ENCODE results near the gene RNF150.
"Not testable (repeated sequence)": the region's sequence is repeated elsewhere in the genome, so short reads cannot be mapped to it uniquely, and the experiment has no call there.

RNF150 gene

DNA sequence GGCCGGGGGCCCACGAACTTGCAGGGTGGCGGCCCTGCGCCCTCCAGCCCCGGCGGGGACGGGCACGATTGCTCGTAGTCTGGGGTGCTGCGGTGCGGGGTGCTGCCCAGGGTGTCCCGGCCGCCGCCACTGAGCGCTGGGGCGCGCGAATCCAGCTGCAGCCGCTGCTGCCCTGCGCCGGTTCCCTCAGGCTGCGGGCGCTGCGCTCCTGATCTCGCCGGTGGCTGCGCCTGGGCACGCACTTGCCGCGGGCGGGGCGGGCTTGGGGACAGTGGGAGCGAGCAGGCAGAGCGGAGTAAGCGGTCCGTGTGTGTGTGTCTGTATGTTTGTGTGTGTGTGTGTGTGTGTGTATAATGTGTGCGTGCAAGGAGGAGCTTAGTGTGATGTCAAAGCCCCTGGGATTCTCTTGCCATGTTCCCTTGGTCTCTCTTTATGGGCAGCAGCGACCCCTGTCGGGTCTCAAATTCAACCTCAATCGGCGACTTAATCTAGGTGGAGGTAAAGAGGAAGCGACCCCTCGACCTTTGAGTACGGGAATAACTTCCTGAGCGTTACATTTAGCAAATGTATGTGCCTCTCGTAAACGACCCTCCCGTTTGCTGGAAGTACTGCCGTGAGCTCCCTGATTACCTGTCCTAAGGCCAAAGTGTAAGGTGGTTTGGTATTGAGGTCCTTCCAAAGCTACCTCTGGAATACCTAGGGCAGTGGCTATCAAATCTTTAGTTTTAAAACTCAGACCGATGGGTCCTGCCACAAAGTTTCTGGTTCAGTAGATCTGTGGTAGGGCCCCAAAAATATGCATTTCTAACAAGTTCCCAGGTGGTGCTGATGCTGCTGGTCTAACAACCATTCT is at the start of gene RNF150:
TSS of gene RNF150 (minus strand) at position 324 of the 853 bp plus-strand sequence.
- peak; percentile 15 for DNase-seq

DNA sequence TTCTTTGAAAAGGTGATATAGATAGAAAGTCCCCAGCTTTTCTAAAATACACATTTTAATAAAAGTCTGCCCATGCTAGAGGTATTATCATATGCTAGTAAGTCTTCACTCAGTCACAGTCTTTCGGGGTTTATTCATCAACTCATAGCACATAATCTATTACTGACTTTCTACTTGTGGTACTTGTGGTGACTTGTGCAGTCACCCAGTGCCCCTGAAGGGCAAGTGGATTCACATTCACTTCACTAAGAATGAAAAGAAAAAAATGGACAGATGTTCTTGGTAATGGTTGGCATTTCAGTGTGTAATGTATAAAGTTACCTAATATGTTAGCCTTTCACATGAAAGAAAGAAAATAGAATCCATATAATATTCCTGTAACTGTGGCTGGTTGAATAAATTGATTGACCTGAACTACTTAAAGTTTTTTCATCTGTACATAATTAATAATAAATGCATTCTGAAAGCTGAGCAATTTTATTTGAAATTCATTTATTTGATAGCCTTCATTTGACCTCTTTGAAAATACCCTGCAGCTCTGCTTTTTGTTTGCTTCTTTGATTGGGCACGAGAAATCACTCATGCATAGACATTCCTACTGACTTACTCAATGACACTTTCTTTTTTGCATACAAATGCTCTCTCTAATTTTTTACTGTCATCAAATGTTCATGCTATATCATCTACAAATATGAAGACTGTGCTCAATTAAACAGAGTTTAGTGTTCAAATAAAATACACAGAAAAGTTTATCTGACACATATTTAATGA is 47.9 kb upstream of the RNF150 start:
- DNase-seq = no peak

DNA sequence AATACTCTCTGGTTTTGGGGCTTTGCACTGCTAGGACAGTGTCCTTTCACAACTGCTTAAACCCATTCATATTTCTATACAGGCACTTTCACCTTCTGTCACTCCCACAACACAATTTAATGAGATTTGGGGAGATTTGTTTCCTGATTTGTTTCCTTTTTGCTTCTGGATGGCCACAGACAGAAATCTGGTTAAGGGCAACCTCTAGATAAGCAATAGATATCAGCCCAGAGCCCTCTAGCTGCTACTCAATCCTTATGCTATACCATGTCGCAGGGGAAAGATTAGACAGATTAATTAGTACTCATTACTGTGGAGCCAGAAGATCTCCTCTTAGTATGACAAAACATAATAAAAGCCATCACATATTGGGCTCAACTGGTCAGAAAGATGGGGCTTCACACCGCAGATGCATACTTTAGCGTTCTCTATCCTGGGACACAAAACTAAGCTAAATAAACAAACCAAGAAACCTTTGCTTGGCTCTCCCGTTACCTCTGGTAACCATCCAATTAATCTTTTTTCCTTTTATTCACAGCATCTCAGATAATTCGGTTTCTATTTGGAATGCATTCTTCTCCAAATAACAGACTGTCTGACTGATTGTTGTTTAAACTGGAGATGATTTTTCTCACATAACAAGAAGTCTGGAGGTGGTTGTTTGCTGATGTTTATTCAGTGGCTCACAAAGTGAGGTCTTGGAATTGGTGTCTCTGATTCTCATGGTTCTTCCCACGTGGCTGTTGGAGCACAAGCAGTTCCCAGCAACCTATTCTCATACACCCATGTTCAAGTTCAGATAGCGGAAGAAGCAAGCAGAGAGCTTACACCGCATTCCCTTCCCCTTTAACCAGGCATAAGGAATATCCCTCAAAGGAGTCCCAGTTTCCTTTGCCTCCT is 46.5 kb upstream of the RNF150 start:
- DNase-seq = no peak

DNA sequence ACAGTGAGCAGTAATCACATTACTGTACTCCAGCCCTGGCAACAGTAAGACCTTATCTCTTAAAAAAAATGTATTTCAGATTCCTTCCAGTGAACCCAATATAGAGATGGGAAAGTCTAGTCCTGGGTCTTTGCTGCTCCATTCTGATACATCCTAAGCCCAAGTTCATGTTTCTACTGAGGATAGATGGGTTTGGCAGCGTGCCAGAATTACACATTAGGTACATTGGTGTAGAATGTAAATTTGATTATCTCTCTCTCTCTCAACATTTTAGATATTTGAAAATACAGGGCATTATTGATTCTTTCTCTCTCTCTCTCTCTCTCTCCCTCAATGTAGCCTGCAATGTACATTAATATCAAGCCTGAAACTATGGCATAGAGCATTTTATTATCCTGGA is 43.9 kb upstream of the RNF150 start:
- no peak for DNase-seq

DNA sequence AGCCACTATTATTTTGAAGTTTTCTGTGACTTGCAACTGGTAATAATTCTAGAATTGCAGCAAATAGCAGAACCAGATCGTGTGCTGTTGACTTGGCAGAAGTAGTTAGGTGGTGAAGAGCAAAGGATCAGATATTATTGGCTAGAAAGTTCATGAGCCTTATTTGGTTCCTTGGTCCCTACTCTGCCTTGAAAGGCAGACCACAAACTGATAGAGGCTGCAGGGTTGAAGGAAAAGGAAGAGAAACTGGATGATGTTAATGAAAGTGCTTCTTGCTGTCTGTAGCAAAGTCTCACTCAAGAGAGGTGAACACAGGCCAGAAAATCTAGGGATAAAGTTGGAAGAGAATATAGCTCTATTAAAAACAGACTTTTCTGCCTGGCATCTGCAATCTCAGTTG is 41.2 kb upstream of the RNF150 start:
- DNase-seq = no peak

DNA sequence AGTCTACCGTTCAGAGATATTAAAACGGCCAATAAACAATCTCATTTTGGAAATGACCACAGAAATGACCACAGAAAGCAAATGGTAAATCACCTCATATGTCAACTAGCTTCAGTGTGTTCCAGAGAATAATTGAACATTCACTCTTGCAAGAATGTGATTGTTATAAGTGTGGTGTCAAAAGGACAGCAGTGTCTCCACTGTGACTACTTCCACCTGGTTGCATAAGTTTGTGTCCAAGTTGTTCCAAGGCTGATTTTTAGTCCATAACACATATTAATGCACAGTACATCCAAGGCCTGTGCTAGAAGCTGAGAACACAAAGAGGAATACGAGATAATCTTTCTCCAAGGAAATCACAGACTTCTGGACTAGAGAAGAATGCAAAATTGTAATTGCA is 37.4 kb upstream of the RNF150 start:
- DNase-seq = no peak

DNA sequence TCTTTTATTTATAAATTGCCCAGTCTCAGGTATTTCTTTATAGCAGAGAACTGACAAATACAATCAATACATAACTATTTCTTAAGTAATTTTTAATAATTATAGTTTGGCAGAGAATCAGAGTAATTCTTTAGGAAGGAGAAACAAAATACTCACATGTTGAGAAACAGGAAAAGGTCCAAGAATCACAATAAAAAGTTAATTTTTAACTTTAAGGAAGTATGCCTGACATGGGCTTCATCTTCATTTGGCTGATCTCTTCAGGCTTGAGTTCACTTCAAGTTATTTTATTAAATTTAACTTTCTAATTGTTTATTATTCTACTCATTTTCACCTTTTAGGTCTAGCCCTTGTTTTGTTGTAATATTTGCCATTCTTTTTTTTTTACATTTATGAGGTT is 36.1 kb upstream of the RNF150 start:
- no peak for DNase-seq

DNA sequence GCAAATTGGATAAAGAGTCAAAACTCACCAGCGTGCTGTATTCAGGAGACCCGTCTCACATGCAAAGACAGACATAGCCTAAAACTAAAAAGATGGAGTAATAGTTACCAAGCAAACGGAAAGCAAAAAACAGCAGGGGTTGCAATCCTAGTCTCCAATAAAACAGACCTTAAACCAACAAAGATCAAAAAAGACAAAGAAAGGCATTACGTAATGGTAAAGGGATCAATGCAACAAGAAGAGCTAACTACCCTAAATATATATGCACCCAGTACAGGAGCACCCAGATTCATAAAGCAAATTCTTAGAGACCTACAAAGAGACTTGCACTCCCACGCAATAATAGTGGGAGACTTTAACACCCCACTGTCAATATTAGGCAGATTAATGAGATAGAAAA is 31.7 kb upstream of the RNF150 start:
- DNase-seq = not testable (repeated sequence)

DNA sequence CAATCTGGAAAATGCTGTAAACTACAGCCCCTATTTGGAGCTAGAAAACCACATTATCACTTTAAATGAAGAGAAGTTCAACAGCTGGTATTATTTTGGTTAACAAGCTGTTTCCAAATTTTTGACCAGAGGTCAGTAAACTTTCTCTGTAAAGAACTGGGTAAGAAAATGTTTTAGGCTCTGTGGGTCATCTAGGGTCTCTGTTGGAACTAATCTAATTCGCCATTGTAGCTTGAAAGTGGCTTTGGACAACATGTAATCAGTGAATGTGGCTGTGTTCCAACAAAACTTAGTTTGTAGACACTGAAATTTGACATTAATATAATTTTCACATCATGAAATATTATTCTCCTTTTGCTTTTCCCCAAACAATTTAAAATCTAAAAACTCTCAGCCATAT is 25.8 kb upstream of the RNF150 start:
- DNase-seq = no peak

DNA sequence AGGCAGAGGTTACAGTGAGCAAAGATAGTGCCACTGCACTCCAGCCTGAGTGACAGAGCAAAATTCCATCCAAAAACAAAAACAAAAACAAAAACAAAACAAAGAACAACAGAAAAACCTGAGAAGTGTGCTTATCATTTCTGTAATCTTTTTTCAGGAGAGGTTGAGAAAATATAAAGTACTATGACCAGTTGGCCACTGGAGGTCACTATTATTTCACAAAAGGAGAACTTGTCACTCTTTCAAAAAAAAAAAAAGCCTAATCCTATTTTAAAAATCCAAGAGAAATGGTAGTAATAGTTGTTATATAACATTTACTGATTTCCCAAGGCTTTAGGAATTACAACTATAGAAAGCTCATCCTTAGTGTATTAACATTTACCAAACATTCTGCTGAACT is 24.9 kb upstream of the RNF150 start:
- DNase-seq = no peak

DNA sequence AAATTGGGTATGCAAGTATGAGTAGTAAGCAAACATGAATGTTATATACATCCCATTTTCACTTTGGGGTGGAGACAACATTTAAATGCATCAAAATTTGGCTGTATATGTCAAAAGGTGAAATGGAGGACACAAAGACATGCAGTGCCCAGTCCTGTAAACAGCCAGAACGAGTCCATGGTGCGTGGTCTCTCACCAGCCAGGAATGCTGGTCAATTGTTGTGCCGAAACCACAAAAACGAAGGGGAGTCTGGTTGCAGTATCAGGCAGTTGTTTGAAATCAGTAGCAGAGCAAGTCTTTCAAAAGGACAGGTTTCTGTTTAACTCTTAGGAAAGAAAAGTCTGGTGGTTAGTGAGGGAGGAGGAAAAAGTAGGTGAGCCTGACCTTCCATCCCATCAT is 22.3 kb upstream of the RNF150 start:
- no peak for DNase-seq

DNA sequence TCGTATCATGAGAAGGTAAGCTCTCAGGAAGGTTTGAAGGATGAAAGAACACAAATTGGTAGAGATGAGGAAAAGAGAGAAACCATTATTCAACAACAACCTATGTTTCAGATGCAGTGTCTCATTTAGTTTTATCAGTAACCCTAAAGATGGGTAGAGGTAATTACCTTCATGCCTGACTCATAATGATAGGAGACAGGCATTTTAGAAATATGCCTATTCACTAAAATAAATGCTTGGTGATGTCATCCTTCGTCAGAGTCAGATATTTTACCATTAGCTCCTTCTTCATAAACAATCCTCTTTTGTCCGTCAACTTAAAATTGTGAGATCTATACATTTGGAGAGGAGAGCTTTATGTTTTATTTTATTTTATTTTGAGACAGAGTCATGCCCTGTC is 21.5 kb upstream of the RNF150 start:
- DNase-seq = no peak

DNA sequence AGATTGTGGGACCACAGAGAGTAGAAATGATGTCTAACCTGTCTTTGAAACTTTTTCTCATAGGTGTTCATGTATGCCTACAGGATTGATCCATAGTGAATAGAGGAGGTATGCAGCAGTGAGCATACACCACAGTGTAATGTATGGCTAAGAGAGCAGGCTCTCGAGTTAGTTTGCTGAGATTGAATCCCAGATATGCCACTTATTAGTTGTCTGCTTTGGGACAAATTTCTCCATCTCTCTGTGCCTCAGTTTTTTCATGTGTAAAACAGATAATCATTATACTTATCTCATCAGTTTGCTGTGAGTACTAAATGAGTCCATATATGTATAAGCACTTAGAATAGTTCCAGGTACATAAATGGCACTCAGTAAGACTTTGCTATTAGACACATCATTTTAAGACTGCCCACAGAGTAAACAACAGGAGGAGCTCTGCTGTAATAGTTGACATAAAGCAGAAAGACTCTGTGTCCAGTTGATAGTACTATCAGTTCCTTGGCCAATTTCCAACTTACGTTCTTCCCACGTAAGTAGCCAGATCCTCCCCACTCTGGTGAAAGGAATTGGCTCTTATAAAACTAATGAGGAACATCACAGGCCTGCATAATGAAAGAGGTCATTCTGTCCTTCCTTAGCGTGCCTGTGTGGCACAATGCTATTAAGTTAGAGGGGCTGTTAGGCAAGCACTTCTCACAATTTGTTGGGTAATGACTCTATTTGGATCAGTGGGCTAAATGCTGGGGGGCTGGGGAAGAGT is 20.7 kb upstream of the RNF150 start:
- no peak for DNase-seq

DNA sequence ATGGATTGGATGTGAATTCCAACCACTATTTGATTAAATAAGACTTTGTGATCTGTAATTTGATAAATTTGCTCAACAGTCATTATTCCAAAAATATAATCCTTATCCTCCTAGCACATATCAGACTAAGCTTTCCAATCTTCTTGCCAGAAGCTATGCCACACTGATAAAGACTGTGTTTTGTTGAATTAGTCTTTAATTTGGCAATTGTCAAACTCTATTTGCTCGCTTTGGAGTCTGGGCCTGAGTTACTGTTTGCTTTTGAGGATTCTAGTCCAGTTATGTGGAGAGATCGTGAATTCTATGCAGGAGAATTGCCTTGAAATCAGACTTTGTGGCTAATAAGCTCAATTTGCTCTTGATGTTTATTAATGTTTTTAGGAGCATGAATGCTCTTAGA is 10.9 kb upstream of the RNF150 start:
- DNase-seq = no peak

DNA sequence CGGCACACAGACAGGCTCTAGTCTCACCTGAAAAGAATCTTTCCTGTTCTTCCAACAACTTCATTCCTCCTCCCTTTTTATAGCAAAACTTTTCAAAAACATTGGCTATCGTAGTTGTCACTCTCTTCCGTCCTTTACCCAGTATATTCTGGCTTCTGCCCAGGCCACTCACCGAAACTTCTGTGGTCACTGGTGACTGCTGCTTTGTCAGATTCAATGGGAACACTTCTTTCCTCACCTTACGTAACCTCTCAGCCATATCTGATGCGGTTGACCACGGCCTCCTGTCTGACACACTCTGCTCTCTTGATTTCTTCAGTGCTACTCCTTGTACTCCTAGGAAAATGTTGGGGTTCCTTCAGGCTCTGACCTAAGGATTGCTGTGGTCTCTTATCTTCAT is 9.2 kb upstream of the RNF150 start:
- DNase-seq = no peak

DNA sequence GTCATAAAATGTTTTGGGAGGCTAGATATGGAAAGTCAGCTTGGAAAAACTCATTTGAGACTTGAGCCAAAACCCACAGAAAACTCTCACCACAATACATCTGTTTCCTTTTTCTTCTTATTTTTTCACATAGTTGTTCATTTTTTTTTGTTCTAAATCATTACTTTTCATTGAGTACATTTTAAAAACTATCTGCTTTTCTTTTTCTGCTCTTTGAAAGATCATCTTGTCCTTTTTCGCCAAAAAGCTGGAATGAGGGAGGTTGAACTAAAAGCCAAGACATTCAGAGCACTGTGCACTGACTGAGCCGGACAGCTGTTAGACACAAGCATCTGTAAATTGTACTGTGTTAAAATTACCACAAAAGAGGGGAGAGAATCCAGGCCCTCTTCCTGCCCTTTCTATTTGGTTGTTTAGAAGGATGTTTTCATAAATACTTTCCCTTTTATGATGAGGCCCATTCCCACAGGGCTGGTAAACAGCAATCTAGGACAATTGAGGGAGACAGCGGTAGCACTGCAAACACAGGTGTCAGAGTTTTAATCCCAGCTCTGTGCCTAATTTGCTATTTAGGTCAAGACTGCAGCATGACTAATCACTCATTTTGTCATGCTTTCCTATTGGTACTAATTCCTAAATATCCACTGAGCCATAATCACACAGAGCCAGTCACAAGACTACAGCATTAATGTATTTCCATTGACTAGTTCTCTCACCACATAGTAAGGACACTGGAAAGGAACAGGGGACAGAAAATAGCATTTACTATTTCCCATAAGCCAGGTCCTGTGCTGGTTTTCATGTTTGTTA is 7.3 kb upstream of the RNF150 start:
- DNase-seq = no peak

DNA sequence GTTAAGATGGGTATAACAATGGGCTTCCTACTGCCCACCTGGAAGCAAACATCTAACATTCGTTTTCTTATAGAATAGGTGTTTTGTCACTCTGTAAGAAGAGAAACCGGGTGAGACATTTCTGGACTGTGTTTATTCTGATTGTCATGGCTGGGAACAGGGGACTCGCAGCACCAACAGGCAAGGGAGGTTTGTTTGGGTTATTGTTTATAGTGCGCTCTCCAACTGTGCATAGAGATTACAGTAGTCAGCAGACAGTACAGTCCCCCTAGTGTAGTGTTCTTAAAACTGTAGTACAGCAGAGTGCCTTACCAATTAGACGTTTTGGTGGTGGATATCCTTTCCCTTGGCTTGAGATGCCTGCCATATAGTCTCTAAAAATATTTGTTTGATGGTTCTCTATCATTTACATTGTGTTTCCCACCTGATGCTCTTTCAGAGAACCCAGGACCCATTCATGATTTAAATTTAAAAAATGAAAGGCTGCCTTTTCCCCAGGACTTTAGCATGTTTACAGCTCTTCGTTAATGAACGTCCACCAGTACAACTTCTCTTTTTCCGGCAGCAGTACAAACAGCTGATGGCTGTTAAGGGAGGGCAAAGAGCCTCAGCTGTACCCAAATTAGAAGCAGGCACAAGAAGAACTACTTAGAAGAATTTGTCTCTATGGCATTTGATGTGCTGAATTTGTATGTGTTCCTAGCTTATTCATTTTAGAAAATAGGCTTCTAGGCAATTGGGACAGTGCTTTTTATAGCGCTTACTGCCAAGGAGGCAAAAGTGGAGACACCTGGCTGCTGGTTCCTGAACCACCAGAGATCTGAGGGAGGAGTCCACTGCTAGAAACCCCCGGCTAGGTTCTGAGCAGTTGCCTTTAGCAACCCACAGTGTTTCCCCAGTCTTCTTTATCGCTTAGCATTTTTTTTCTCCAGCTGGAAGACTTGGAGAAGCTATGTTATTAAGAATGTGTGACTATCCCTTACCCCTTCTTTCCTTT is 1.0 kb upstream of the RNF150 start:
- no peak for DNase-seq

DNA sequence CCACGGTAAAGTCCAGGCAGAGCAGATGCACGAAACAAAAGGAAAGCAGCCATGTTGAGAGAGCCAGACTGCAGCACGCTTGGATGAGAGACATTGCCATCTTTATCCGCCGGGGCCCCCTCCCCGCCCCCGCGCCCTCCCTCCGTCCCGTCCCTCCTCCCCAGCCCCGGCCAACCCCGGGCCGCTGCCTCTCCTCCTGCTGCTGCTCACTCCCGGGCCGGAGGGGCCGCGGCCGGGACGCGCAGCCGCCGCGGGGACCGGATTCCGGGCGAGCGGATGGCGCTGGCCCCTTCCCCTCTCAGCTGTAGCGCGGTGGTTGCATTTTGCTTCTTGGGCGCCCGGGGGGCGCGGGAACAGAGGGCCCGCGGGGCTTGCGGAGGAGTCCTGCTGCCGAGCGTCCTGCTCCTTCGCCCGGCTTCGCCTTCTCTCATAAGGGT is 542 bp downstream of the RNF150 start:
- no peak for DNase-seq

DNA sequence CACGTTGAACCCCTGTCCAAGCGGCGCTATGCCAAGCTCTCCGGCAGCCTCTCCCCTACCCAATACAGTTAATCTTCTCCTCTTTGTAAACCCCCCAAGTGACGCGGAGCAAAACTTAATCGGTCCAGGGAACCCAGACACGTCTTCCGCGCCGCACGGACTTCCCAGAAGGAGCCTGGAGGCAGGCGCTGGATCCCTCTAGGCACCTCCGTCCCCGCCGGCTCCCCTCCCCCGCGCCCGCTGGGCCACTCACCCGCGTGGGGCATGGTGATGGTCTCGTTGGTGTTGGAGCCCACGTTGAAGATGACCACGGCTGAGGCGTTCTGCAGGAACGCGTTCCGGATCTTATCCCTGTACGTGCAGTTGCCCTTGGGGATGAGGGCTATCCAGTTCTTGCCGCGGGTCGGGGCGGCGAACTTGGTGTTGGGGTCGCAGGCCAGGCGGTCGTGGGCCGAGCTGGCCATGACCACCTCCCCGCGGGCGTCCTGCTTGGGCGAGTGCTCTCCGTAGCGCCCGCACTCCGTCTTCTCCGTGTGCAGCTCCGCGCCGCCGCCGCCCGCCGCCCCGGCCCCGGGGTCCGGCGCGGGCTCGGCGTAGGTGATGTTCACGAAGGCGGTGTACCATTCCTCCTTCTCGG is 1.1 kb downstream of the RNF150 start:
- no peak for DNase-seq

DNA sequence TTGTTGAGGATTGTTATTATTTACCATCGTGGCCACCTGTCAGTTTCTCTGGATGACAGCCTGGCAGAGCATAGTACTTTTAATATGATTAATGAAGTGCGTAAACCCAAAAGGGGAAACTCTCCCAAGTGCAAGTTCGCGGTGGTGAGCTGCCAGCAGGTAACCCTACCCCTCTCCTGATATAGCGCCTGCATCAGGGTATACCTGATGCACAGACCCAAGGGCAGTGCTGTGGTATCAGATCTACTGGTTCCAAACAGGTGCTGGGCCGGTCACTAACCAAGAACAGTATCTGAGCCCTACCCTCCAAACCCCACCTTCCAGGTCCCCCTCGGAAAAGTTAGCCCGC is 1.6 kb downstream of the RNF150 start:
- no peak for DNase-seq

Data from activated CD8-positive, alpha-beta memory T cell treated with anti-CD3 and anti-CD28 coated beads, Interleukin-2, amount 50 U/mL, for 4 hours (primary cell).